ENCODE measurements around the gene TMEM129.

TMEM129 gene

DNA sequence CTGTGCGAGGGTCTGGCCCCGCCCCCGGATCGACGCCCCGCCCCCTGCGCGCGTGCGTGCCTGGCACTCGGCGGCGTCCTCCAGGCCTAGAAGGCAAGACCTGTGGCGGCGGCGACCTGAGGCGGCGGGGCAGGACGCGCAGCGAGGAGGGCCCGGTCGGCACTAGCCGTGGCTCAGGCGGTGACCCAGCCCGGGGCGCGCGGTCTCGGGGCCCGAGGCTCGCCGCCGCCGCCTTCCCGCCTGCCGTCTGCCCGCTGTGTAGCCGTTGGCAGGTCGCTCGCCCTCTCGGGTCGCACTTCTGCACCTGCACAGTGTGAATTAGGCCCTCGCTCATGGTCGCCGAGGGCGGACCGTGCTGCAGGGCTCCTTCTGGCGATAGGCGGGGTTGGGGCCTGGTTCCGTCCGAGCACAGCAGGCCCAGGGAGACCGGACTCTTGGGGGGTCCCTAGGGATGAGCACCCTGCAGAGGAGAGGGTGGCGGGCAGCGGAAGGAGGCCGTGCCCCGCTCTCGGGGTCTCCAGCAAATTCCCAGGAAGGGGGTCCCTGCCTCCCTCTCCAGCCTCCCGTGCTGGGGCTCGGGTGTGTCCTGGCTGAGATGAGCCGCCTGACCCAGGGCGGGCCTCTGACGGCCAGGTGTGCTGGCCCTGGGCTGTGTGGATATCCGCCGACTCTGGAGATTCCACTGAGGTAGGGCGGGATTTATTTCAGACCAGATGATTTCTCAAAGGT lies 36.5 kb downstream of the TMEM129 start:
- no peak for TF ChIP-seq EZH2 (IDR thresholded peaks at IDR 0.05; ENCODE audit: borderline replicate concordance, low read depth, low read length, severe bottlenecking)
- TF ChIP-seq, protein P1, sequence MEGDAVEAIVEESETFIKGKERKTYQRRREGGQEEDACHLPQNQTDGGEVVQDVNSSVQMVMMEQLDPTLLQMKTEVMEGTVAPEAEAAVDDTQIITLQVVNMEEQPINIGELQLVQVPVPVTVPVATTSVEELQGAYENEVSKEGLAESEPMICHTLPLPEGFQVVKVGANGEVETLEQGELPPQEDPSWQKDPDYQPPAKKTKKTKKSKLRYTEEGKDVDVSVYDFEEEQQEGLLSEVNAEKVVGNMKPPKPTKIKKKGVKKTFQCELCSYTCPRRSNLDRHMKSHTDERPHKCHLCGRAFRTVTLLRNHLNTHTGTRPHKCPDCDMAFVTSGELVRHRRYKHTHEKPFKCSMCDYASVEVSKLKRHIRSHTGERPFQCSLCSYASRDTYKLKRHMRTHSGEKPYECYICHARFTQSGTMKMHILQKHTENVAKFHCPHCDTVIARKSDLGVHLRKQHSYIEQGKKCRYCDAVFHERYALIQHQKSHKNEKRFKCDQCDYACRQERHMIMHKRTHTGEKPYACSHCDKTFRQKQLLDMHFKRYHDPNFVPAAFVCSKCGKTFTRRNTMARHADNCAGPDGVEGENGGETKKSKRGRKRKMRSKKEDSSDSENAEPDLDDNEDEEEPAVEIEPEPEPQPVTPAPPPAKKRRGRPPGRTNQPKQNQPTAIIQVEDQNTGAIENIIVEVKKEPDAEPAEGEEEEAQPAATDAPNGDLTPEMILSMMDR (IDR thresholded peaks at IDR 0.05; ENCODE audit: borderline replicate concordance, extremely low read depth, low read length, poor library complexity, severe bottlenecking) = no peak
- ATAC-seq (ENCODE audit: insufficient read depth, low read depth) = no peak; the same call in 2 of the 3 replicates

GRCh38 chr4:1683736-1684505 lies 37.2 kb downstream of the TMEM129 start, which contains the start of gene FAM53A:
TSS of gene FAM53A (minus strand) at chr4:1684313. CDS start at chr4:1668741, 15,572 bp downstream.
- peak within 1 kb of the TSS; percentile 45; the same call in 1 of the 2 replicates for H3K27ac ChIP-seq (ENCODE audit: low read length)
- ATAC-seq (ENCODE audit: insufficient read depth, low read depth) = peak; percentile 94
- H2AFZ ChIP-seq (ENCODE audit: low read depth, low read length) = peak within 1 kb of the TSS; percentile 92

More for the DNA sequence above, 36.5 kb downstream of the TMEM129 start:
- H2AFZ ChIP-seq (ENCODE audit: low read depth, low read length) = peak overlapping the region; percentile 53
- no peak overlapping the region for H3K27ac ChIP-seq (ENCODE audit: low read length)
- H4K20me1 ChIP-seq (ENCODE audit: insufficient read depth, low read length) = no peaks in the 10 kb centered on the region
- no peaks in the 10 kb centered on the region for H3K79me2 ChIP-seq (ENCODE audit: insufficient read depth, low read length)
- H3K4me1 ChIP-seq (ENCODE audit: insufficient read depth, low read length) = peaks cover 19% of the 10 kb centered on the region
- peak overlapping the region; percentile 82 for H3K4me2 ChIP-seq (ENCODE audit: insufficient read depth, low read length)
- H3K9me3 ChIP-seq (ENCODE audit: insufficient read depth, low read length, severe bottlenecking) = no peaks in the 10 kb centered on the region
- H3K27me3 ChIP-seq (ENCODE audit: insufficient read depth, low read length, poor library complexity) = no peaks in the 10 kb centered on the region
- H3K9ac ChIP-seq (ENCODE audit: low read depth, low read length) = peak overlapping the region; percentile 33
- H3K4me3 ChIP-seq (ENCODE audit: low read depth in 1 of 2, low read length in 2 of 2) = peak overlapping the region in 1 of 2 experiments; percentile 61; a peak in 2 of 4 replicates
- H3K36me3 ChIP-seq (ENCODE audit: insufficient read depth, low read length) = no peaks in the 10 kb centered on the region
- no peak for DNase-seq

DNA sequence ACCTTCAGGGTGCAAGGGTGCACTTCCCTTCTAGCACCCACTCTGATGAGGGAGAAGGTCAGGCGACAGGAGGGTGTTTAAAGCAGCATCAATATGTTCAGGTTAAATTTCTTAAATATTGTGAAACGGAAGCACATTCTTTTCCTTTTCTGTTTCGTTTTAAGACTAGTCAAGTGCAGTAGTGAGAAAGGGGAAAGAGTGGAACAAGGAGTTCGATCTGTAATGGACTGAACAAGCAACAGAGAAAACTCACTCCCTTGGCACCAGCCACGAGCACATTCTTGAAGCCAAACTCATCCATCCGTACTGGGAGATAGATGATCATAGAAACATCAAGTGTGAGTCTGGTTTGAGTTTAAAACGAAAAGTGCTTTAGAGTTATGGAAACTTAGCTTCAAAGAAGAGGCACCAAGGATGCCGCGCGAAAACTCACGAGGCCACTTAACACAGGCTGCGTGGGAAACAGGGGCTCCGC lies 37.8 kb downstream of the TMEM129 start:
- Histone ChIP-seq H2AFZ (ENCODE audit: low read depth, low read length) (peak overlapping the region; percentile 92), H4K20me1 (ENCODE audit: insufficient read depth, low read length) (no peaks in the 10 kb centered on the region), H3K4me3 (ENCODE audit: low read depth in 1 of 2, low read length in 2 of 2) (peak overlapping the region in 1 of 2 experiments; percentile 61; a peak in 2 of 4 replicates), H3K36me3 (ENCODE audit: insufficient read depth, low read length) (no peaks in the 10 kb centered on the region), H3K27me3 (ENCODE audit: insufficient read depth, low read length, poor library complexity) (no peaks in the 10 kb centered on the region), H3K9ac (ENCODE audit: low read depth, low read length) (peak overlapping the region; percentile 64), H3K4me1 (ENCODE audit: insufficient read depth, low read length) (peaks cover 19% of the 10 kb centered on the region), H3K9me3 (ENCODE audit: insufficient read depth, low read length, severe bottlenecking) (no peaks in the 10 kb centered on the region), H3K79me2 (ENCODE audit: insufficient read depth, low read length) (no peaks in the 10 kb centered on the region), H3K4me2 (ENCODE audit: insufficient read depth, low read length) (peak overlapping the region; percentile 82), H3K27ac (ENCODE audit: low read length) (no peak overlapping the region)
- no peak for DNase-seq
- no peak for ATAC-seq (ENCODE audit: insufficient read depth, low read depth)
- TF ChIP-seq, protein P1 (IDR thresholded peaks at IDR 0.05; ENCODE audit: borderline replicate concordance, extremely low read depth, low read length, poor library complexity, severe bottlenecking) = no peak
- TF ChIP-seq EZH2 (IDR thresholded peaks at IDR 0.05; ENCODE audit: borderline replicate concordance, low read depth, low read length, severe bottlenecking) = no peak

More at GRCh38 chr4:1683736-1684505, 37.2 kb downstream of the TMEM129 start, which contains the start of gene FAM53A:
- Histone ChIP-seq H3K36me3 (ENCODE audit: insufficient read depth, low read length) (no peaks in the 10 kb centered on the region), H3K4me1 (ENCODE audit: insufficient read depth, low read length) (peaks cover 19% of the 10 kb centered on the region), H3K27me3 (ENCODE audit: insufficient read depth, low read length, poor library complexity) (no peaks in the 10 kb centered on the region), H3K4me2 (ENCODE audit: insufficient read depth, low read length) (peak within 1 kb of the TSS; percentile 82), H3K9ac (ENCODE audit: low read depth, low read length) (peak within 1 kb of the TSS; percentile 64), H4K20me1 (ENCODE audit: insufficient read depth, low read length) (no peaks in the 10 kb centered on the region), H3K9me3 (ENCODE audit: insufficient read depth, low read length, severe bottlenecking) (no peaks in the 10 kb centered on the region), H3K4me3 (ENCODE audit: low read depth in 1 of 2, low read length in 2 of 2) (peak within 1 kb of the TSS; percentile 17 to 61; a peak in 2 of 4 replicates), H3K79me2 (ENCODE audit: insufficient read depth, low read length) (no peaks in the 10 kb centered on the region)
- peak; percentile 89 for DNase-seq
- TF ChIP-seq, protein P1 (IDR thresholded peaks at IDR 0.05; ENCODE audit: borderline replicate concordance, extremely low read depth, low read length, poor library complexity, severe bottlenecking) = no peak
- TF ChIP-seq EZH2 (IDR thresholded peaks at IDR 0.05; ENCODE audit: borderline replicate concordance, low read depth, low read length, severe bottlenecking) = no peak
